HG02571 (cell line): ENCODE results near the gene SPRED2.

ENCODE experiments used
- ATAC-seq: cut with Tn5 transposase; IDR thresholded peaks from one replicate; pipeline ENCODE4 v1.9.1; 2021; ENCODE audit warnings: mild to moderate bottlenecking, moderate library complexity; ENCODE audit not compliant: unreplicated experiment

The SPRED2 gene

DNA sequence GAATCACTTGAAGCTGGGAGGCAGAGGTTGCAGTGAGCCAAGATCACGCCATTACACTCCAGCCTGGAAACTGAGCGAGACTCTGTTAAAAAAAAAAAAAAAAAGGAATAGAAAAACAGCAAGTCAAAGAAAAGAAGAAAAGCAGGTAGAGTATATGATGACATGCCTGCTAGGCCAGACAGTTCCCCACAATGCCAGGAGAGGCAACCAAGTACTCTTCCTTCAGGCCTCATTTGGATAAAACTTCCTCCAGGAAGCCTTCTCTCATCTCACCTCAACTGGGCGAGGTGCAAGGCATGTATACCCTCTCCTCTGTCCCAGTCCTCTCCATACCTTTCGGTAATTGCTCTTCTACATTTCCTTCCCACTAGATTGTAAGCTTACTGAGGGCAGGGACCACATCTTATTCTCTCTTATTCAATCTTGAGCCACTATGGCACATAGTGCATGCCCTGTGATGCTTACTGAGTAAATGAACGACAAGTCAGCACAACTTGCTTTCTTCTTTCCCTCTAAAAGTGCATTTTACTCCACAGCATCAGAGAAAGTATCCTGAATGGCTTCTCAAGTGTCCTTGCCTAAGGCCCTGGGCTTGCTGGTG is 10.1 kb upstream of the SPRED2 start:
- no peak for ATAC-seq

DNA sequence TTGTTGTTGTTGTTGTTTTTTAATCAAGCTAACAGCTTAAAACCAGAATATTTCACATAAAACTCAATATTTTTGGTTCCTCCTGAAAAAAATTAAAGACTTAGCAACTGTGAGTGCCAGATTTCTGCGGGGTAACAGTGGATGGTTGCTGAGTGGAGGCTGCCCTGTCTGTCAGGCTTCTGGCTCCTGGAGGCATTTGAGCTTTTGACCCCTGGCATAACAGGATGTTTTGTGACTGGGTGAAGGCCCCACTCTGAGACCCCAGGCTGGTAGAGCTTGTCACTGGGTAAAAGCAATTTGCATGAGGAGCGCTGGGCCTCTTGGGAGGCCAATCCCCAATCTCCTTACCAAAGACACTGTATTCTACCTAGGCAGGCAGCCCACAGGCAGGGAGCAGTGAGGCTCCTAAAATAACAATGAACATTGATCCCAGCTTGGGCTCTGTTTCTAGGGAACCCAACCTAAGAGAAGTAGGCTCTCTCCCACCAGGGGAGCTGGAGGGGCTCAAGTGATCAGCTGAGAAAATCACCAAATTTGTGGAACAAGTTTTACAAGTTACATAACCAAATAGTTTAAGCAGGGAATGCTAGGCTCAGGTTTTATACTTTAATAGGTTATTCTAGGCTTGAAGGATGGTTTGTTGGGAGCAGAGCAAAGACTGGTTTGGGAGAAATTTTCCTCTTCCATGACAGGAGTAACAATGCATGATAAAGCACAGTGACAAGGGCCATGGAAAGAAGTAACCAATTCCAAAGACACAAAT is 5.9 kb upstream of the SPRED2 start:
- ATAC-seq: no peak

DNA sequence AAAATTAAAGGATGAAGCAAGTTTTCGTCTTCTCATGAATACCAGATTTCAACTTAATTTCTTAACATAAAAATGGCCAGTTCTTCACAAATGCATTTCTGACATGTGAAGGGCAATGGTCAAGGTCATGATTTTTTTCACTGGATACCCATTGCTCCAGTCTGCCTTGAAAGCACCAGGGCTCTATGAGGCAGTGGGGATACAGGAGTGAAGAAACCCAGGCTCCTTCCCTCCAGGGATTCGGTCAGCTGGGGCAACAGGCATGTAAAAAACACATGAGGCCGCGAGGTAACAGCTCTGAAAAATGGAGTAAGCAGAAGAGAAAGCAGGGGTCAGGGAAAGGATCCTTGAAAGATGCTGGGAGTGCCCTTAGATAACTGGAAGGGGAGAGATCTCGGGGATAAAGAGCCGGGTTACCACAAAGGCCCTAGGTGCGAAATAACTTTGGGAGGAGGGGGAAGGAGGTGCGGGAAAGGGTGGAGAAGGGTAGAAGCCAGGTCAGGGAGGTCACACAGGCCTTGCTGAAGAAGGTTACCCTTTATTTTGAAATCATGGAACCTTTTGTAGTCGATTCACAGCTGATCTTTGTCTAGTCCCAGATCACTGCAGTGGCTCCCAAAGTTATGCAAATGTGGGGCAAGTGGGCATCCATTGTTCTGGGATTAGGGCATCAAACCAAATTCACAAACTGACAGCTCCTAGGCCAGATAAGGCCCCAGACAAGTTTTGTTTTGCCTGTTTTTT is 5.2 kb upstream of the SPRED2 start:
- ATAC-seq: no peak

DNA sequence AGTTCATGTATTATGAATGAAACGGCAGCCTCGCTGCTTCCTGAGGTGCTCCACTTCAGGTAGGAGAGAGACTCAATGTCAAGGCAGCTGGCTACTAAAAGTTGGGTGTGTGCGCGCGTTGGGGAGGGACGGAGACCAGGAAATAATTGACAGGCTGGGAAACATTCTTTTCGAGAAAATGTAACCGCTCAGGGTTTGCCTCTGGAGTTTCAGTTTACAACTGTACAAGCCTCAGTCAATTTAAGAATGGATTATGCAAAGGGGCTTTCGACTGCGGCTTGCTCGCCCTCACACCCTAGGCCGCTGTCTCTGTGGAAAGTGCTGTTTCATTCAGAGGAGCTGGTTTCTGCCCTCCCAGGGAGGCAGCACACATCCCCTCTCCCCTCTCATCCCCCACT is 4.4 kb upstream of the SPRED2 start:
- peak; percentile 64 for ATAC-seq

DNA sequence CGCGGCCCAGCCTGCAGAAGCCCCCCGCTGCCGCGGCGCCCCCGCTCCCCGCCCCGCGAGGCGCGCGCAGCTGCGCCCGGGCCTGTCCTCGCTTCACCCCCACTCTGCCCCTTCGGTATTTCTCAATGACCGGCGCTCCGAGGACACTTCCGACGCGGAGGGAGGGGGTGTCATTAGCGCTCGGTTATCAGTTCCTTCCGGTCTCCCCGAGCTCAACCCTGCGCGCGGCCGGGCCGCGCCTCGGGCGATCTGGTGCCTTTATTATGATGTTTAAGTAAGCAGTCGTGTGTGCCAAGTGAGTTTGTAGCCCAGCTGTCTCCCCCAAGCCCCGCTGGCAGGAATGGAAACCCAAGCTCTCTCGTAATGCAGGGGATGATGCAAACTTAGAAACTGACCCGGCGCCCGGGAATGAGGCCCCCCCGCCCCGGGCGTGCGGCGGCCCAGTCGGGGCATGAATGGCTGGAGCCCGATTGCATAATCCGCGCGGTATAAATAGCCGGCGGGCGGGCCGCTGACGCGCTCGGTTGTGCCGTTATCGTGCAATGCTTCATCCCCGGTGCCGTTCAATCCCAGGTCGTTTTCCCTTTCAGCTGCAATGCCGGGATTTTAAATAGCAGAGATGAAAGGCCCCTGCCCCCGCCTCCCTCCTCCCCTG is 3.9 kb upstream of the SPRED2 start:
- ATAC-seq: peak; percentile 29

- ATAC-seq: peak; percentile 19
Measured at GRCh38 chr2:65435625-65436168, 3.3 kb upstream of the SPRED2 start.

DNA sequence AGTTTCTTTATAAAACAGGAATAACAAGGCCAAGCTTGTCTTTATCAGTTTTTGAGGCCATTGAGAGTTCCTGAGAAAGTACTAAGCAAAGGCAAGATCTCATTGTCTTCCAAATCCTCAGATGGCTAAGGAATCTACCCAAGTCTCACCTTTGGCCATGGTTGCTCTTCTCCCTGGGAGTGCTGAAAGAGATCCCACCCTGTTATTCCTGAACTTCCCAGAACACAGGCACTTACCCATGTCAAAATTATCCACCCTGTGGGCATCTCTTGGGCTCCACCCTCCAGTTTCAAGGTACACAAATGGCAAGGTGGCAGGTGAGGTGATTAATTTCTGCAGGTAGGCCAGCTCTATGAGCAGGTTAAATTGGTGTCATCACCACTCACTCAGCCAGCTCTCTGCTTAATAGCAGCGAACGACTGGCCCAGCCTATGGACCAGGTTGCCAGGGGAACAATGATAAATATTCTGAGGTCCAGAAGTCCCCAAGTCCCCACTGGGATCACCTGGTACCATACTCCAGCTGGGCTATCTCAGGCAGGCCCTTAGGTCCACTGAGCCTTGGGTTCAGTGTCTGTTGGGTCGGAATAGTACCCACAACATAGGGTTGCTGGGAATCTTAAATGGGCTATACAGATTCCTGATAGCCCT is 2.3 kb upstream of the SPRED2 start:
- ATAC-seq: no peak

DNA sequence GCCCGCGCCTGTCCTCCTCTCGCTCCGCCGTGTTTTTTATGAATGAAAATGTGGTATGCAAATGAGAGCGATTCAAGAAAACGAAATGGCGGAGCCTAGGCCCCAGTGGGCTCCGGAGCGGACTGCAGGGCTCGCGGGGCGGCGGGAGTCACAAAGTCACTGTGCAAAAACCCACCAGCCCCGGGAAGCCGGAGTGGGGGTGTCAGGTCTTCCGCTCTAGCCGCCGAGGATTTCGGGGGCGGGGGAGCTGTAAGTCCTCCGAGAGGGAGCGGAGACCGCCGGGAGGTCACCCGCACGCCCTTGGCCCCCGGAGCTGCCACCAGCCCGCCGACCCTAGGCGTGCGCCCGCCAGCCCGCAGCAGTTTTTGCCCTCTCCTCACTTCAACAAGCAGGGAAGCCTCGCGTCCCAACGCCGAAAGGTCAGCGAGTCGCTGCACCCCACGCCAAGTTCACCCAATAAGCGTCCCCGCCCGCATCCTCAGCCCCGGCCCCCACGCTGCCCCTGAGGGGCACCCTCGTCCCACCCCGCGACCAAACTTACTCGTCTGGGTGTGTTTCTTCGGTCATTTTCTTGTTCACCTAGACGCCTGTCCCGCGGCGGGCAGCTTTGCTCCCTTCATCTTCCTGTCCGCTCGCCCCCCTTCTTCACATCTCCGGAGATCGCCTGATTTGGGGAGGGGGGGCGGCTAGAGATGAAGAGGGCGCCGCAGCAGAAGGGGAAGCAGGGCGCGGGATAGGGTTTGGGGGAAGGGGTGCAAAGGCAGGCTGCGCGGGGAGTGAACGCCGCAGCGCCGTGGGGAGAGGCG is 775 bp downstream of the SPRED2 start:
- peak; percentile 36 for ATAC-seq

- peak; percentile 17 for ATAC-seq
Measured at GRCh38 chr2:65430603-65431420, 1.6 kb downstream of the SPRED2 start.

GRCh38 chr2:65429786-65430602 is 2.4 kb downstream of the SPRED2 start:
- ATAC-seq: no peak

- no peak for ATAC-seq
Measured at GRCh38 chr2:65427532-65427931, 4.9 kb downstream of the SPRED2 start.

- ATAC-seq: no peak
Measured at GRCh38 chr2:65425276-65425675, 7.1 kb downstream of the SPRED2 start.

- ATAC-seq: no peak
Measured at GRCh38 chr2:65424391-65424790, 8.0 kb downstream of the SPRED2 start.

DNA sequence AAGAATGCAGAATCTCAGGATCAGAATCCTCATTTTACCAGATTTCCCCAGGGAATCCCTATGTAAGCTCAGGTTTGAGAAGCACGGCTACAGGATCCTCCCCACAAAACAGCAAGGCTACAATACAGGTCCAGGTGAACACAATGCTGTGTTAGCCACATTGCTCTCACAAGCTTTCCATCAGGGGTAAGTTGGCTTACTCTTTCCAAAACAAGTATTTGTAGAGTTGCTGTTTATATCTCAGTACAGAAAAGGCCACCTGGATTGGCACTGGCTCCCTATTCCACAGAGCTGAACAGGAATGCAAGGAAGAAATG is 11.0 kb downstream of the SPRED2 start:
- ATAC-seq: no peak

DNA sequence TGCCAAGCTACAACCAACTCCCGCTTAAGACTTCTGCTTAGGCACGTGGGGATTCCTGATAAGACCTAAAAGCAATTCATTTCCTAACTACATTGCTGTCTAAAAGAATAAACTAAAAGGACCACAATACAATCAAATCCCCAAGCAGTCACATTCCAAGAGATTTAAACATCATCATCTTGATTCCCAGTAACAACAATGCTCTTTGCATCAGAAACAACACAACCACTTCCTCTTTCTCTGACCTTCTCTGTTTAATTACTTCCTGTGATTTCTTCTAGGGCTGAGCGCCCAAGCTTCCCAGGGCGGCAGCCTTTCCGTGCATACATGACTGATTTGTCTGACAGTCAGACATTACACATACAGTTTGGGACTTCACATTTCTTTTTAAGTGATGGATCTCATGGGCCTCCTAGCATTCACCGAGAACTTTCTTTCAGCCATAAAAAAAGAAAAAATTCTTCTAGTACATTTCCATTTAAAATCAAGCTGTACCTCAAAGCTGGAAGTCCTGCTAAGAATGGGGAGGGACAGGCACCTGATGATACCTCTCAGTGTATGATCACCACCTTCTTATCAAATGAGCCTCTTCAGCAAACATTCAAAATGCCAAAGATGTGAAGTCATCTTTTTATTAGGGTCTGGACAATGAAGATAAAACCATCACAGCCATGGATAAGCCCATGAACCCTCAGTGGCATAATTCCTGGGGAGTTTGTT is 11.5 kb downstream of the SPRED2 start:
- ATAC-seq: peak; percentile 66

DNA sequence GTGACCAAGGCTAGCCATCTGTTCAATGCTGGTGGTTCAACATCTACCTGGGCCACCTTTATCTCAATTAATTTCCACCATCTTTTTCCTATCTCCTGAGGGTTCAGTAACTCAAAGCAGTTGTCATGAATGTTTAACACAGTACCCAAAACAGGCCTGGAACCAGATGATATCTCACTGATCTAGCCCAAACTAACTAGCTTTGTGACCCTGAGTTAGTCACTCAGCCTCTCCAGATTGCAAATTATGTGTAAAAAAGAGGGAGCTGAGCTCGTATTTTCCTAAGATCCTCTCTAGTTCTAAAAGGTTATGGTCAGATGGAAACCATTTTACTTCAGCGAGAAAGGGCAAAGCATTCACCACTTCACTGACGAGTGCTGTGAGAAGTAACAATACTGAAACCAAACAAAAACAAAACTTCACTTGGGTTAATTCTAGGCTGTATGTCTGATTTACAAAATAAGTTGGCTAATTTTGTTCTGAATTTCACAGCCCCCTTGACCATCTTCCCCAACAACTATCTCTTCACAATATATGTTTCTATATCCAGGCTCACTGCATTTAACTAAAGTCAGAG is 14.8 kb downstream of the SPRED2 start:
- ATAC-seq: no peak

DNA sequence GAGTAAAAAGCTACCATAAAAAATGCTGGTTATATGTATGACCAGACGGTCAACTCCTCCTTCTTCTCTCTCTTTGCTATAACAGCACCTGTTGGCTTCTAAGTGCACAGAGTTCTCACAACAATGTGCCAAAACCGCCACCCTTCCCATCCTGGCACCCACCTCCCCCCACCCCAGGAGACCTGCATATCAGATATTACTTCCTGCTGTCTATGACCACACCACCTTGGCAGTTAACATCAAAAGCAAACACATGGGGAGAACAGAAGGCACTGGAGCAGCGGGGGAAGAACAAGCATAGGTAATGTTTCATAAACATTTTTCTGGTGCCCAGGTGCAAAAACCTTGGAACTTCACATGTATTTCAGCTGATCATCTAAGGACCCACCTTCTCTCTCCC is 15.5 kb downstream of the SPRED2 start:
- ATAC-seq: no peak
